Dermis microvascular lymphatic vessel endothelial cell (primary cell): Measurements from ENCODE around the gene POU2F2. TPM values are rescaled to one million over a fixed set of nuclear protein-coding genes. Genes with fewer than 3 reads are reported as not detected.
"Not testable (repeated sequence)": the region's sequence is repeated elsewhere in the genome, so short reads cannot be mapped to it uniquely, and the experiment has no call there.

Experiments used
- DNase-seq, 2 donors: peaks; one replicate each; pipeline versions ENCODE4 v3.0.0 to v3.0.0-alpha.2; 2010; ENCODE audit warnings: low read depth in 2 of 2
- total RNA-seq: library from RNA; depleted of rRNA; stranded (reverse); fragments of >200 nt; gene quantifications from 2 replicates; pipeline ENCODE4 v1.2.1, GENCODE V29; 2014

Gene POU2F2
- total RNA-seq, 1 donor from 2014 or later = 0.26 TPM

- no peak for DNase-seq
These were observed 69.9 kb downstream of the POU2F2 start for GRCh38 chr19:42062381-42062780.

DNA sequence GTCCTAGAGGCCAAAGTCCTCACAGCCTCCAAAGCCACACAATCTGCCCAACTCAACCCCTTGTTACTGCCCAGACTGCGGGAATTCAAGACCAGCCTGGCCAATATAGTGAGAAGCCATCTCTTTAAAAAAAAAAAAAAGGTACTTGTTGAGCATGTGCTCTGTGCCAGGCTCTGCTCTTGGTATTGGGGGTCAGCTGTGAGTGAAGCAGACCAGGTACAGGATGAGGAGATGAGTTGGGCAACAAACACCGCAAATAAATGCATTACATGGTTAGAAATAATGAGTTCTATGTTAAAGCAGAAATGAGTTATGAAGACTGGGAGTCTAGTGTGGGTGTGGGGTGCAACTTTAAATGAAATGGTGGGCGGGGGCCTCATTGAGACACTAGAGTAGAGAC is 72.1 kb downstream of the POU2F2 start:
- DNase-seq = no peak

GRCh38 chr19:42059196-42059595 is 73.0 kb downstream of the POU2F2 start:
- DNase-seq = no peak

DNA sequence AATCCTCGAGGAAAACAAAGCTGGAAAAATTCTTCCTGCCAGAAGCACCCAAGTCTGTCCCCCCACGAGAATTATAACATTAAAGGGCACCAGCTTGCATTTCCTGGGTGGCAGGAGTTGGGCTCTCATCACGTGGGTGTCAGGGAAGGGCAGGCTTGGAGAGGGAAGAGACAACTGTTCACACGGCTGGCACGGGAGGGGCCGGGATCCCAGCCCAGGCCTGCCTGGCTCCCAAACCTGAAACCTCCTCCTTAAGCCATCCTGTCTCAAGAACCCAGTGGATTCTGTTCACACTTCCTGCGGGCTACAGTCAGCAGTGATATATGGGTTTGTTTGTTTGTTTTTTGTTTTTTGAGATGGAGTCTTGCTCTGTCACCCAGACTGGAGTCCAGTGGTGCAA is 74.4 kb downstream of the POU2F2 start:
- no peak for DNase-seq

GRCh38 chr19:42054205-42054604 is 78.0 kb downstream of the POU2F2 start:
- no peak for DNase-seq

DNA sequence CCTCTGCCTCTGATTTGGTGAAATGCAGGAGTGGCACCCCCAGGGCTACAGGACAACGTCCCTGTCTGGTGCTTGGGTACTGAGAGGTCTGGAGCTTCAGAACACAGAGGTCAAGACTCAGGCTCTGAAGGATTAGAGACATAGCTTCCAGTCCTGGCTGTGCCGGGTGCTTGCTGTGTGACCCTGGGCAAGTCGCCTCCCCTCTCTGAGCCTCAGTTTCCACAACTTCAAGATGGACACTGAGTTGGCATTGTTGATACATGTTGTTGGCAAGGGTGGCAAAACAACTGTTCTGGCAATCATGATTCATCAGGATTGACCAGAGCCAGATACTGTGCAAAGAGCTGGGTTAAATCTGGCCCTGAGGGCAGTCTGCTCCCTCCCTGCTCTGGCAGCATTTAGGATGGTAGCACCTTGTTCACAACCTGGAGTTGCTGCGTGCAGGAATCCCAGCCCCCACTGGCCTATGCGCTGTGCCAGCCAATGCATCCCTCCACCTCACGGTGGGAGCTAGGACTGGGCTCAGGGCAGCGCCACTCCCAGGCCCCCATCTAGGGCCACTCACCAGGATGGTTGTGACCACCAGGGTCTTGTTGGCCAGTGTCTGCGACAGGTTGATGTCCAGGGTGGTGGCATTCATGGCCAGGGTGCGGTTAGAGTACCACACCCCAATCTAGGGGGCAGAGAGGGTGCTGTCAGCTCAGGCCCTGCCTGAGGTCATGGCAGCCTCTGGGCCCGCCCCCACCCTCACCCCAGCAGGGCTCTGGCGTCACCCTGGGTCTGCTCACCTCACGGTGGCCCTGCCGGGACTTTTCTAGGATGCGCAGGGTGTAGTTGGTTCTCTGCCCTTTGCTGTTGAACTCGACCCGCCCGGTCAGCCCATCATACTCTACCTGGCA is 79.0 kb downstream of the POU2F2 start:
- DNase-seq = no peak

- DNase-seq = no peak
These were observed 79.9 kb downstream of the POU2F2 start for GRCh38 chr19:42052241-42052863.

DNA sequence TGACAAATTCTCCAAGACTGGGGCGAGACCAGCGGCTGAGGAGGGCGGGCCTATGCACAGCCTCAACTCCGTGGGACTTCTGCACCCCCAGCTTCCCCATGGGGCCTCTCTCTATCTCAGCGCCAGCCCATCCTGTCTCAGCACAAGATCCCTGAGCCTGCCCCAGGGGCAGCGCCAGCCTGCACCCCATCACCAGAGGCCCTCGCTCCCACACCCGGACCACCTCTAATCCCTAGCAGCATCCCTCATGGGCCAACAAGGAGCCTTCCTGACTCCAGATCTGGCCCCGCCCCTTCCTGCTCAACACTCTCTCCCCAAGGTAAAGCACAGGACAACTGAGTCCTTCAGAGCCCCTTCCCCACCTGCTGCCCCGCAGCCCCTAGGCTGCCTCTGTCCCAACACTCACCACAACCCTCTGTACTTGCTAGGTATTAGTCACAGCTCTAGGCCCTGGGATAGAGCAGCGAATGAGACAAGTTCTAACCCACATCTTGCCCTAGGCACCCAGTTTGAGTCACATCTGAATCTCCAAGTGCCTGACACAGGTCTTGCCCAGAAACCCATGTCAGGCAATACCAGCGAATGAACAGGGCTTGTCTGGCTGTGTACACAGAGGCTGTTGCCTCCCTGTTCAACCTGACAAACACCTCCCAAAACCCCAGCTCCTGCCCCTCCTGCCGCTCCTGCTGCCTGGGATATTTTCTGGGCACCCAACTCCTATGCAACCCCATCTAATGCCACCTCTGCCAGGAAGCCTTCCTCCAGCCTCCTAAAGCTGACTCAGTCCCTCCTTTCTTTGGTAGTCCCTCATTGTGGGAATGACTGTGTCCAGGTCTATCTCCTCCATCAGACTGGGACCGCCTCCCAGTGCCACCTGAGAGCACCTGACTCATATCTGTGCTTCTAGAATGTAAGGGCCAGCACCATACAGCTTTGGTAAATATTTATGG is 80.8 kb downstream of the POU2F2 start:
- DNase-seq = no peak

DNA sequence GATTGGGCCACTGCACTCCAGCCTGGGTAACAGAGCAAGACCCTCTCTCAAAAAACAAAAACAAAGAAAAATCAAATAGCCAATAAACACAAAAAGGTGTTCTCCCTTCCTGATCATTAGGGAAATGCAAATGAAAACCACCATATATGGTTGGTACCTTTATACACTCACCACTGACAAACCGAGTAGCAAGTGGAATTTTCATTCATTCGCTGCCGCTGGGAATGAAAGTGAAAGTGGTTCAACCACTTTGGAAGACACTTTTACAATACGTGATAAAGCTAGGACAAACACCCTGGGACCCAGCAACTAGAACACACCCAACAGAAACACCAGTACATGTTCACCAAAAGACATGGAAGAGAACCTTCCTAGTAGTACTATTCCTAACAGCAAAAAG is 83.3 kb downstream of the POU2F2 start:
- no peak for DNase-seq

GRCh38 chr19:42045575-42045974 is 86.7 kb downstream of the POU2F2 start:
- DNase-seq = no peak

DNA sequence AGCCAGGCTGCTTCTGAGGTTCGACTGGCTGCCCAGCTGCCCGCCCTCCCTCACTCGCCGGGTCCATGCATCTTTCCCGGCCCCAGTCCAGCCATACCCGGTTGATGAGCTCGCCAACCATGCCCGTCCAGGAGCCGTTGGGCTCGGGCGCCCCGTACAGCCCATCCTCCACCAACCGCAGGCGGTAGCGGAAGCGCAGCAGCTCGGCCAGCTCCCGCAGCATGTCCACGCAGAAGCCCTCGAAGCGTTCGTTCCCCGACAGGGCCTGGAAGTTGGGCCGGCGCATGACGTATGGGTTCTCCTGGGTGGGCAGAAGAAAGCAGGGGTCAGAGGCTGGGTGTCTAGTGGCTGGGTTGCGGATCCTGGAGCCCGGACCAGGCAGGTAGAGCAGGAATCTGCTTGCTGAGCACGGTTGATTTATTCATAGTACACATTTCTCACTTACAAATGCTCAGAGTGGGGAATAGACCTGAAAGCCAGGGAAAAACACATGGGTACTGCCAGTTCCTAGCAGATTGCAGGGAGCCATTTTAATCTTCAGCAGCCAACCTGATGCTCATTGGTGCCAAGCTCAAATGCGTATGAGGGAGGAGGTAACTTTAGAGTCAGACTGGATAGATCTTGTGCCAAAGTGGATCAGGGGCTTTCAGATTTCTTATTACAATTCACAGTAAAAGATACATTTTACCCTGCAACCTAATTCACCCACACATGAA is 89.6 kb downstream of the POU2F2 start:
- no peak for DNase-seq

DNA sequence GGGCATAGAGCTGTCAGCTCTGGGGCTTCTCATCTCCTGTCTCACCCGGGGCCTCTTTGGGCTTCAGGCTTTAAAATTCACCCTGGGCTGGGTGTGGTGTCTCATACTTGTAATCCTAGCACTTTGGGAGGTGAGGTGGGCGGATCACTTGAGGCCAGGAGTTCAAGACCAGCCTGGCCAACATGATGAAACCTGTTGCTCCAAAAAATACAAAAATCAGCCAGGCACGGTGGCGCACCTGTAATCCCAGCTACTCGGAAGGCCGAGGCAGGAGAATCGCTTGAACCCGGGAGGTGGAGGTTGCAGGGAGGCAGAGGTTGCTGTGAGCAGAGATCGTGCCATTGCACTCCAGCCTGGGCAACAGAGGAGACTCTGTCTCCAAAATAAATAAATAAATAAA is 91.8 kb downstream of the POU2F2 start:
- DNase-seq = not testable (repeated sequence)

DNA sequence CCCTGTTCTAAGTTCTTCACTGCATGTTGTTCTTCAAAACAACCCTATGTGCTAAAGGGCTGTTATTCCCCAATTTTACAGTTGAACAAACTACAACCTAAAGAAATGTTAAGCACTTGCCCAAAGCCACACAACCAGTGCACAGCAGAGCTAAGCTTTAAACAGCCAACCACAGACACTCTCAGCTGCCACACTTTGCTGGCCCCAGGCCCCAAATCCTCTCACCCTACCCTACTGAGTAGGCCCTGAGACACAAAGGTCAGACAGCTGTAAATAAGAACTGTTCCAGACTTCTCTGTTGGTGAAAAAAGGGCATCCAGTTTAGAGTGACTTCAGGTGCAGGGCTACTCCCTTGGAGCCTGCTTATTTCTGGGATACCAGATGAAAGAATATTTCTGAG is 92.2 kb downstream of the POU2F2 start:
- no peak for DNase-seq

GRCh38 chr19:42038666-42039065 is 93.6 kb downstream of the POU2F2 start:
- DNase-seq = no peak

GRCh38 chr19:42037649-42038048 is 94.6 kb downstream of the POU2F2 start:
- DNase-seq = no peak

Other genes starting within 250 kb of the POU2F2 start
- 27.9 and 35.0 TPM in 2 replicates for gene ARHGEF1, start 249.3 kb downstream of the POU2F2 start, total RNA-seq
- not detected in 2 replicates for gene ERFL, start 204.0 kb downstream of the POU2F2 start, total RNA-seq
- gene RABAC1, start 173.1 kb downstream of the POU2F2 start, total RNA-seq = 104 and 137 TPM in 2 replicates
- gene ATP1A3, start 138.2 kb downstream of the POU2F2 start, total RNA-seq = under 0.01 TPM in 1 of 2 replicates, not detected in the other
- gene GRIK5, start 62.2 kb downstream of the POU2F2 start, total RNA-seq = under 0.01 TPM in 1 of 2 replicates, not detected in the other
- 8.0 and 13.4 TPM in 2 replicates for gene ZNF574, start 56.3 kb downstream of the POU2F2 start, total RNA-seq
- 15.0 and 20.9 TPM in 2 replicates for gene DEDD2, start 85.2 kb upstream of the POU2F2 start, total RNA-seq
- gene ZNF526, start 87.9 kb upstream of the POU2F2 start, total RNA-seq = 4.9 and 6.2 TPM in 2 replicates
- gene GSK3A, start 110.2 kb upstream of the POU2F2 start, total RNA-seq = 8.9 and 13.9 TPM in 2 replicates
- gene ERF, start 122.7 kb upstream of the POU2F2 start, total RNA-seq = 18.4 and 31.1 TPM in 2 replicates
- 8.7 and 14.0 TPM in 2 replicates for gene CIC, start 136.8 kb upstream of the POU2F2 start, total RNA-seq
- 0.13 and 0.51 TPM in 2 replicates for gene PRR19, start 169.7 kb upstream of the POU2F2 start, total RNA-seq
- gene PAFAH1B3, start 170.2 kb upstream of the POU2F2 start, total RNA-seq = 34.0 and 36.9 TPM in 2 replicates
- gene TMEM145, start 180.9 kb upstream of the POU2F2 start, total RNA-seq = 0.25 and 0.26 TPM in 2 replicates
- 15.3 and 27.6 TPM in 2 replicates for gene MEGF8, start 193.2 kb upstream of the POU2F2 start, total RNA-seq